GM12878 (cell line): ENCODE data around the gene MCF2L2. TPM values are rescaled to one million over a fixed set of nuclear protein-coding genes. Genes with fewer than 3 reads are reported as not detected.

ENCODE experiments used
- ATAC-seq: fragments of 200-7000 bp; cut with Tn5 transposase; 3 replicates; pipeline ENCODE4 v1.9.1; 2020; ENCODE audit warnings: mild to moderate bottlenecking, moderate library complexity
- BruUV-seq: library from RNA; stranded (reverse); fragments of 400-500 nt; replicated peaks from 2 replicates; lab custom pipeline; 2021; lab: Mats Ljungman, UMichigan
- CTCF ChIA-PET: fragments of 300-600 bp; sonication (Branson Sonifier 250); formaldehyde crosslinking; extraction: SDS; loops from one replicate; lab custom pipeline; 2021; ENCODE audit warnings: inconsistent platforms; lab: Yijun Ruan, JAX
- POLR2A ChIA-PET: fragments of 350-600 bp; formaldehyde crosslinking; extraction: SDS; loops from one replicate; lab custom pipeline; 2021; ENCODE audit warnings: inconsistent platforms; lab: Charles Lee
- RAD21 ChIA-PET: fragments of 300-600 bp; sonication (Branson Sonifier 250); formaldehyde crosslinking; loops from one replicate; lab custom pipeline; 2023; ENCODE audit warnings: antibody characterized with exemption; ENCODE audit not compliant: unreplicated experiment; lab: Charles Lee
- SMC1A ChIA-PET: fragments of 300-600 bp; sonication (Branson Sonifier 250); formaldehyde crosslinking; loops from one replicate; lab custom pipeline; 2023; ENCODE audit not compliant: unreplicated experiment, uncharacterized antibody; lab: Charles Lee
- DNase-seq: peaks from one replicate; pipeline ENCODE4 v3.0.0-alpha.2; 2011; ENCODE audit warnings: low read depth, low spot score
- FAIRE-seq: peaks from 3 replicates; lab custom pipeline; 2011; peaks lifted over from hg19 to GRCh38; lab: Jason Lieb, UNC
- H2AFZ ChIP-seq: 2 replicates; pipeline ENCODE4 v1.6.0; 2011; ENCODE audit warnings: low read depth, low read length, control low read depth; ENCODE audit not compliant: control insufficient read depth
- H3K27ac ChIP-seq: 2 replicates; pipeline ENCODE4 v1.5.1; 2011; ENCODE audit warnings: control low read depth; ENCODE audit not compliant: control insufficient read depth, insufficient read depth
- H3K27me3 ChIP-seq, 2 experiments: replicated peaks in 1 of 2; 2 replicates each; pipeline versions ENCODE4 v1.6.0 to v1.6.1; 2011; ENCODE audit warnings: low read length in 1 of 2; ENCODE audit not compliant: control insufficient read depth in 2 of 2, insufficient read depth in 2 of 2
- H3K36me3 ChIP-seq, 2 experiments: 2 replicates each; pipeline ENCODE4 v1.5.1; 2011; ENCODE audit warnings: low read length in 1 of 2; ENCODE audit not compliant: control insufficient read depth in 2 of 2, insufficient read depth in 2 of 2
- H3K4me1 ChIP-seq: 2 replicates; pipeline ENCODE4 v1.6.1; 2011; ENCODE audit warnings: mild to moderate bottlenecking, low read length, moderate library complexity, mixed read lengths; ENCODE audit not compliant: control insufficient read depth, insufficient read depth
- H3K4me2 ChIP-seq: 2 replicates; pipeline ENCODE4 v1.6.0; 2011; ENCODE audit warnings: control low read depth; ENCODE audit not compliant: control insufficient read depth, insufficient read depth
- H3K4me3 ChIP-seq: fragments of 200-600 bp; sonication (generic); 2 replicates; pipeline ENCODE4 v1.5.1; 2016
- H3K79me2 ChIP-seq: 2 replicates; pipeline ENCODE4 v1.6.0; 2011; ENCODE audit warnings: low read length; ENCODE audit not compliant: control insufficient read depth, insufficient read depth
- H3K9ac ChIP-seq: 2 replicates; pipeline ENCODE4 v1.8.0; 2011; ENCODE audit warnings: low read length, control low read depth, mixed read lengths; ENCODE audit not compliant: control insufficient read depth, insufficient read depth
- H3K9me3 ChIP-seq: replicated peaks from 3 replicates; pipeline ENCODE4 v1.5.1; 2011; ENCODE audit warnings: mild to moderate bottlenecking, low read length; ENCODE audit not compliant: control insufficient read depth, insufficient read depth
- H4K20me1 ChIP-seq: 2 replicates; pipeline ENCODE4 v1.6.0; 2011; ENCODE audit not compliant: control insufficient read depth, insufficient read depth
- CHD2 ChIP-seq: IDR thresholded peaks from 2 replicates; pipeline ENCODE4 v1.6.1; 2011; ENCODE audit warnings: low read depth, low read length, improper control_type of control experiment, borderline replicate concordance
- IRF4 ChIP-seq: IDR thresholded peaks from 2 replicates; pipeline ENCODE4 v1.6.1; 2011; ENCODE audit warnings: low read depth, low read length
- LARP7 ChIP-seq: fragments of 450-650 bp; IDR thresholded peaks from 2 replicates; pipeline ENCODE4 v1.6.1; 2017; ENCODE audit warnings: mild to moderate bottlenecking
- MTA2 ChIP-seq: fragments of 450-650 bp; IDR thresholded peaks from 2 replicates; pipeline ENCODE4 v1.6.1; 2016; ENCODE audit warnings: low read depth, mild to moderate bottlenecking, moderate library complexity
- NR2F1 ChIP-seq: fragments of 450-650 bp; conservative IDR thresholded peaks from 2 replicates; pipeline ENCODE4 v1.6.1; 2017; ENCODE audit warnings: mild to moderate bottlenecking
- NRF1 ChIP-seq: conservative IDR thresholded peaks from 2 replicates; pipeline ENCODE4 v1.6.1; 2011; ENCODE audit warnings: mild to moderate bottlenecking, low read depth, low read length, improper control_type of control experiment
- PAX5 ChIP-seq: IDR thresholded peaks from 2 replicates; pipeline ENCODE4 v1.6.1; 2011; ENCODE audit warnings: low read depth, low read length, borderline replicate concordance
- PAX8 ChIP-seq: fragments of 450-650 bp; IDR thresholded peaks from 2 replicates; pipeline ENCODE4 v1.6.1; 2017; ENCODE audit warnings: mild to moderate bottlenecking, moderate library complexity
- PBX3 ChIP-seq: IDR thresholded peaks from 2 replicates; pipeline ENCODE4 v1.6.1; 2011; ENCODE audit warnings: mild to moderate bottlenecking, low read depth, low read length, moderate library complexity; ENCODE audit not compliant: insufficient replicate concordance
- PKNOX1 ChIP-seq: fragments of 450-650 bp; IDR thresholded peaks from 2 replicates; pipeline ENCODE4 v1.6.1; 2016; ENCODE audit warnings: mild to moderate bottlenecking
- POU2F2 ChIP-seq: IDR thresholded peaks from 3 replicates; pipeline ENCODE4 v1.6.1; 2011; ENCODE audit warnings: low read depth, mild to moderate bottlenecking, low read length, borderline replicate concordance
- PRDM15 ChIP-seq: fragments of 450-650 bp; formaldehyde crosslinking; IDR thresholded peaks from 2 replicates; pipeline ENCODE4 v1.4.0; 2020; ENCODE audit warnings: mild to moderate bottlenecking, moderate library complexity
- RAD51 ChIP-seq: fragments of 450-650 bp; IDR thresholded peaks from 2 replicates; pipeline ENCODE4 v1.6.1; 2016; ENCODE audit warnings: moderate library complexity, mild to moderate bottlenecking, inconsistent platforms
- RBBP5 ChIP-seq: fragments of 200-600 bp; sonication (generic); conservative IDR thresholded peaks from 2 replicates; pipeline ENCODE4 v1.6.1; 2016
- YBX1 ChIP-seq: fragments of 450-650 bp; IDR thresholded peaks from 2 replicates; pipeline ENCODE4 v1.6.1; 2016; ENCODE audit warnings: antibody characterized with exemption
- ZBED1 ChIP-seq: IDR thresholded peaks from 2 replicates; pipeline ENCODE4 v1.6.1; 2016; ENCODE audit warnings: borderline replicate concordance
- ZNF384 ChIP-seq: IDR thresholded peaks from 2 replicates; pipeline ENCODE4 v1.6.1; 2012; ENCODE audit warnings: low read depth, mild to moderate bottlenecking, low read length, improper control_type of control experiment, borderline replicate concordance
- WGBS: methylation state at CpG from one replicate; pipeline ENCODE4 v1.1.6; 2016; ENCODE audit warnings: low lambda C conversion rate; ENCODE audit not compliant: insufficient replicate concordance, insufficient coverage; ENCODE audit errors: missing lambda C conversion rate; 5-methylcytosine and 5-hydroxymethylcytosine counted together
- in situ Hi-C: fragments of 300-500 bp; cut with MboI; formaldehyde crosslinking; loops from 9 replicates; pipeline ENCODE4 v1.14.3; 2018; ENCODE audit warnings: mixed read lengths
- intact Hi-C: fragments of 100-400 bp; cut with micrococcal nuclease; formaldehyde crosslinking; loops from one replicate; pipeline ENCODE4 v1.14.2; 2022; ENCODE audit not compliant: unreplicated experiment
- polyA plus RNA-seq, 11 experiments: library from polyadenylated mRNA; depleted of rRNA in 4 of 11; unstranded in 6 of 11; stranded (reverse) in 5 of 11; fragments of >200 nt; fragmentation: Nextera tagmentation in 4 of 11; fragmentation: Illumina TruSeq in 1 of 11; extraction: Ambion mirVana in 4 of 11; extraction: Trizol in 1 of 11; gene quantifications; 1 replicate in 1 of 11; 2 replicates in 10 of 11; pipeline versions ENCODE4 v1.2.1 to v1.2.3, GENCODE V29; 2011 to 2016; ENCODE audit warnings: inconsistent platforms in 2 of 11, missing spikeins in 2 of 11, low read depth in 1 of 11
- total RNA-seq, 4 experiments: library from RNA; depleted of rRNA in 3 of 4; stranded (reverse); fragments of >200 nt in 3 of 4; fragmentation: Illumina TruSeq in 1 of 4; extraction: Trizol in 1 of 4; gene quantifications; 2 replicates each; pipeline versions ENCODE4 v1.2.1 to v1.2.3, GENCODE V29; 2013 to 2021

The MCF2L2 gene
- total and polyA plus RNA-seq, 10 of the 15 experiments (the other 5 are each of a cell fraction or from before 2014, with no cell fraction given) = 0.37 to 2.8 (median 1.4) TPM

- no peak overlapping the region for H3K4me3 ChIP-seq
- H4K20me1 ChIP-seq = no peaks in the 10 kb centered on the region
- ChIA-PET POLR2A (interaction anchor here (0.7 to 1.0 kb wide), 4 partner anchors 9 to 99 kb away, joined by 4 to 9 read pairs (median 5); no protein-coding TSS in a partner anchor), SMC1A (interaction anchor here (0.7 to 1.4 kb wide), 5 partner anchors 13 to 582 kb away, joined by 3 to 4 read pairs (median 3); no protein-coding TSS in a partner anchor), RAD21 (interaction anchor here (0.7 kb wide), 1 partner anchor 12 kb away, joined by 3 read pairs; no protein-coding TSS in a partner anchor), CTCF (no interaction called here)
- FAIRE-seq (no peak), ATAC-seq (no peak), DNase-seq (no peak)
- H3K27ac ChIP-seq = no peak overlapping the region
- in situ Hi-C loops (no loop called here), intact Hi-C loops (loop anchor here (5.0 kb wide), 1 partner anchor 89 kb away; no protein-coding TSS in a partner anchor)
- peaks cover 5% of the 10 kb centered on the region for H3K4me1 ChIP-seq
- no peak overlapping the region for H2AFZ ChIP-seq
- BruUV-seq = no TSS peak
- no peak overlapping the region for H3K4me2 ChIP-seq
- no peaks in the 10 kb centered on the region for H3K36me3 ChIP-seq
- TF ChIP-seq CHD2 (no peak), PAX8 (no peak), PKNOX1 (no peak), PRDM15 (CRISPR knock-in tag) (no peak), RBBP5 (no peak), MTA2 (no peak), NRF1 (no peak), PBX3 (no peak), LARP7 (no peak), POU2F2 (no peak), IRF4 (no peak), PAX5 (no peak), ZBED1 (no peak), ZNF384 (no peak), RAD51 (no peak), NR2F1 (no peak), YBX1 (no peak)
- WGBS = 100% methylated on average over 1 of the region's 2 CpGs
- no peaks in the 10 kb centered on the region for H3K9me3 ChIP-seq
- no peak overlapping the region for H3K9ac ChIP-seq
- H3K27me3 ChIP-seq = no peaks in the 10 kb centered on the region
- no peaks in the 10 kb centered on the region for H3K79me2 ChIP-seq
These were observed 140.3 kb downstream of the MCF2L2 start for GRCh38 chr3:183288117-183288516.
